Smooth muscle cell (in vitro differentiated cells): ENCODE measurements around the gene GPX6. TPM values are rescaled to one million over a fixed set of nuclear protein-coding genes. Genes with fewer than 3 reads are reported as not detected.

Source experiments
- DNase-seq: peaks from one replicate; lab custom pipeline; 2025; ENCODE audit not compliant: unreplicated experiment; lab: John Stamatoyannopoulos, UW
- H2AFZ ChIP-seq: fragments of 200-600 bp; sonication (generic); 2 replicates; pipeline ENCODE4 v1.6.0; 2016; ENCODE audit warnings: antibody characterized with exemption, low read depth, mild to moderate bottlenecking
- H3F3A ChIP-seq: fragments of 200-600 bp; sonication (generic); 2 replicates; pipeline ENCODE4 v1.6.0; 2017; ENCODE audit warnings: antibody characterized with exemption, low read depth
- H3K27ac ChIP-seq: fragments of 200-600 bp; sonication (generic); 2 replicates; pipeline ENCODE4 v1.5.1; 2016; ENCODE audit warnings: low read depth, mild to moderate bottlenecking
- H3K27me3 ChIP-seq: fragments of 200-600 bp; sonication (generic); 2 replicates; pipeline ENCODE4 v1.6.1; 2016; ENCODE audit warnings: low read depth, mild to moderate bottlenecking
- H3K36me3 ChIP-seq: fragments of 200-600 bp; sonication (generic); 2 replicates; pipeline ENCODE4 v1.5.1; 2016; ENCODE audit warnings: low read depth
- H3K4me1 ChIP-seq: fragments of 200-600 bp; sonication (generic); 2 replicates; pipeline ENCODE4 v1.5.1; 2016; ENCODE audit warnings: low read depth
- H3K4me2 ChIP-seq: fragments of 200-600 bp; sonication (generic); 2 replicates; pipeline ENCODE4 v1.6.0; 2016; ENCODE audit warnings: mild to moderate bottlenecking
- H3K4me3 ChIP-seq: fragments of 200-600 bp; sonication (generic); 2 replicates; pipeline ENCODE4 v1.5.1; 2016; ENCODE audit warnings: mild to moderate bottlenecking
- H3K79me2 ChIP-seq: fragments of 200-600 bp; sonication (generic); 2 replicates; pipeline ENCODE4 v1.6.0; 2016; ENCODE audit warnings: low read depth, mild to moderate bottlenecking
- H3K9ac ChIP-seq: fragments of 200-600 bp; sonication (generic); 2 replicates; pipeline ENCODE4 v1.6.0; 2016; ENCODE audit warnings: low read depth
- H3K9me3 ChIP-seq: fragments of 200-600 bp; sonication (generic); replicated peaks from 2 replicates; pipeline ENCODE4 v1.5.1; 2016; ENCODE audit warnings: low read depth
- H4K20me1 ChIP-seq: fragments of 200-600 bp; sonication (generic); 2 replicates; pipeline ENCODE4 v1.6.0; 2016; ENCODE audit warnings: low read depth
- CTCF ChIP-seq: fragments of 200-600 bp; sonication (generic); IDR thresholded peaks from 2 replicates; pipeline ENCODE4 v1.5.1; 2017; ENCODE audit warnings: borderline replicate concordance, mild to moderate bottlenecking, antibody characterized with exemption; ENCODE audit not compliant: insufficient read depth, poor library complexity, severe bottlenecking
- WGBS: methylation state at CpG from one replicate; pipeline ENCODE4 v1.1.7; 2016; ENCODE audit warnings: low lambda C conversion rate; 5-methylcytosine and 5-hydroxymethylcytosine counted together
- polyA plus RNA-seq: library from polyadenylated mRNA; unstranded; fragments of >200 nt; fragmentation: Nextera tagmentation; extraction: Ambion mirVana; gene quantifications from 2 replicates; pipeline ENCODE4 v1.2.1, GENCODE V29; 2016
- total RNA-seq: library from RNA; depleted of rRNA; stranded (reverse); fragments of >200 nt; gene quantifications from 2 replicates; pipeline ENCODE4 v1.2.3, GENCODE V29; 2014

Gene GPX6, protein sequence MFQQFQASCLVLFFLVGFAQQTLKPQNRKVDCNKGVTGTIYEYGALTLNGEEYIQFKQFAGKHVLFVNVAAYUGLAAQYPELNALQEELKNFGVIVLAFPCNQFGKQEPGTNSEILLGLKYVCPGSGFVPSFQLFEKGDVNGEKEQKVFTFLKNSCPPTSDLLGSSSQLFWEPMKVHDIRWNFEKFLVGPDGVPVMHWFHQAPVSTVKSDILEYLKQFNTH
- total RNA-seq, result not detected in 2 replicates
- not detected in 2 replicates for polyA plus RNA-seq

DNA sequence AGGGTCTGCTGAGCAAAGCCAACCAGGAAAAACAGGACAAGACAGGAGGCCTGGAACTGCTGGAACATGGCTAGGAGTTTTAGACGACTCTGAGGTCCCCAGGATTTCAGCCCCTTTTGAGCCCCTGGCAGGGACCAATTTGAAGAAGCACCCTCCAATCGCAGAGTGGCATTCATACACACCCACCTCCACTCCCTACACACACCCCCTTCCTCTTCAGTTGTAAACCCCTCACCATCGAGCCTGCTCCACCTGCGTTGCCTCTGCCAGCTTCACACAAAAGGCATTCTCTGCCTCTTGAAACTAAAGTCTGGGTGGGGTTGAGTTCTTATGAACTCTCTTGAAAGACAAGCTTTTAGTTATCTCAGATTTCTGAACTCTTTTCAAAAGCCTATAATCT, at the start of gene GPX6:
Gene GPX6 (minus strand): TSS at position 118 of the 400 bp plus-strand sequence. CDS start 50 bp downstream, at position 68.
- Histone ChIP-seq H3K36me3 (no peaks in the 10 kb centered on the region), H3K4me2 (no peak within 1 kb of the TSS), H3K9ac (no peak within 1 kb of the TSS), H4K20me1 (no peaks in the 10 kb centered on the region), H3F3A (no peaks in the 10 kb centered on the region), H3K4me3 (no peak within 1 kb of the TSS), H3K79me2 (no peaks in the 10 kb centered on the region), H3K27ac (no peak within 1 kb of the TSS), H3K4me1 (no peaks in the 10 kb centered on the region), H2AFZ (no peak within 1 kb of the TSS), H3K9me3 (no peaks in the 10 kb centered on the region), H3K27me3 (peaks cover 16% of the 10 kb centered on the region)
- no peak for TF ChIP-seq CTCF
- DNase-seq, result no peak
- 74% methylated on average over 4 of the region's 4 CpGs for WGBS

- no peaks in the 10 kb centered on the region for H3K9me3 ChIP-seq
- no peak overlapping the region for H3K9ac ChIP-seq
- H3K4me3 ChIP-seq, result no peak overlapping the region
- peaks cover 7% of the 10 kb centered on the region for H3K4me1 ChIP-seq
- peaks cover 43% of the 10 kb centered on the region for H3K27me3 ChIP-seq
- H4K20me1 ChIP-seq, result no peaks in the 10 kb centered on the region
- DNase-seq, result no peak
- H3K79me2 ChIP-seq, result no peaks in the 10 kb centered on the region
- no peak overlapping the region for H3K4me2 ChIP-seq
- H2AFZ ChIP-seq, result no peak overlapping the region
- H3K27ac ChIP-seq, result no peak overlapping the region
- TF ChIP-seq CTCF, result no peak
- H3F3A ChIP-seq, result no peaks in the 10 kb centered on the region
- H3K36me3 ChIP-seq, result no peaks in the 10 kb centered on the region
- 81% methylated on average over 3 of the region's 3 CpGs for WGBS
These were observed 48.0 kb upstream of the GPX6 start for GRCh38 chr6:28563430-28564095.

- WGBS, result 65% methylated on average over 3 of the region's 3 CpGs
These were observed 43.0 kb upstream of the GPX6 start for GRCh38 chr6:28558629-28559028.

More at GRCh38 chr6:28558629-28559028, 43.0 kb upstream of the GPX6 start:
- no peak for TF ChIP-seq CTCF
- peaks cover 51% of the 10 kb centered on the region for H3K27me3 ChIP-seq
- H3K36me3 ChIP-seq, result no peaks in the 10 kb centered on the region
- H4K20me1 ChIP-seq, result no peaks in the 10 kb centered on the region
- no peak overlapping the region for H3K4me2 ChIP-seq
- no peak for DNase-seq
- H3K4me1 ChIP-seq, result peaks cover 14% of the 10 kb centered on the region
- H3K9ac ChIP-seq, result no peak overlapping the region
- no peak overlapping the region for H2AFZ ChIP-seq
- H3F3A ChIP-seq, result no peaks in the 10 kb centered on the region
- H3K9me3 ChIP-seq, result no peaks in the 10 kb centered on the region
- no peak overlapping the region for H3K4me3 ChIP-seq
- no peak overlapping the region for H3K27ac ChIP-seq
- H3K79me2 ChIP-seq, result no peaks in the 10 kb centered on the region
